ENCODE data around the gene KLF3. TPM values are rescaled to one million over a fixed set of nuclear protein-coding genes. Genes with fewer than 3 reads are reported as not detected.

The KLF3 gene
- polyA plus RNA-seq, 1 donor: 76.7 TPM

- Histone ChIP-seq H3K9me3 (ENCODE audit: control insufficient read depth, low read depth, low read length) (peaks cover 2% of the 10 kb centered on the region), H3K27ac (ENCODE audit: low read length) (no peak overlapping the region), H3K36me3 (ENCODE audit: control insufficient read depth, insufficient read depth, low read length) (no peaks in the 10 kb centered on the region), H3K4me3 (ENCODE audit: low read length) (no peak overlapping the region), H3K27me3 (ENCODE audit: control insufficient read depth, insufficient read depth, low read length) (no peaks in the 10 kb centered on the region), H3K4me1 (ENCODE audit: control insufficient read depth, insufficient read depth, low read length) (no peaks in the 10 kb centered on the region)
- 86% methylated on average over 3 of the region's 3 CpGs for WGBS (ENCODE audit: insufficient coverage, low lambda C conversion rate)
- DNase-seq: no peak
These were observed 52.3 kb downstream of the KLF3 start for GRCh38 chr4:38716256-38716655.

- DNase-seq: no peak
- Histone ChIP-seq H3K4me3 (ENCODE audit: low read length) (no peak overlapping the region), H3K4me1 (ENCODE audit: control insufficient read depth, insufficient read depth, low read length) (no peaks in the 10 kb centered on the region), H3K9me3 (ENCODE audit: control insufficient read depth, low read depth, low read length) (peaks cover 1% of the 10 kb centered on the region), H3K27ac (ENCODE audit: low read length) (no peak overlapping the region), H3K36me3 (ENCODE audit: control insufficient read depth, insufficient read depth, low read length) (no peaks in the 10 kb centered on the region), H3K27me3 (ENCODE audit: control insufficient read depth, insufficient read depth, low read length) (no peaks in the 10 kb centered on the region)
- no CpG with 5 or more reads among the region's 5 CpGs for WGBS (ENCODE audit: insufficient coverage, low lambda C conversion rate)
These were observed 53.6 kb downstream of the KLF3 start for GRCh38 chr4:38717604-38718003.

GRCh38 chr4:38723114-38723513 is 59.1 kb downstream of the KLF3 start:
- WGBS (ENCODE audit: insufficient coverage, low lambda C conversion rate): no CpG with 5 or more reads among the region's 4 CpGs
- no peaks in the 10 kb centered on the region for H3K36me3 ChIP-seq (ENCODE audit: control insufficient read depth, insufficient read depth, low read length)
- H3K27me3 ChIP-seq (ENCODE audit: control insufficient read depth, insufficient read depth, low read length): no peaks in the 10 kb centered on the region
- no peak for DNase-seq
- H3K9me3 ChIP-seq (ENCODE audit: control insufficient read depth, low read depth, low read length): no peaks in the 10 kb centered on the region
- no peak overlapping the region for H3K4me3 ChIP-seq (ENCODE audit: low read length)
- peaks cover under 1% of the 10 kb centered on the region for H3K4me1 ChIP-seq (ENCODE audit: control insufficient read depth, insufficient read depth, low read length)
- H3K27ac ChIP-seq (ENCODE audit: low read length): no peak overlapping the region

- Histone ChIP-seq H3K36me3 (ENCODE audit: control insufficient read depth, insufficient read depth, low read length) (no peaks in the 10 kb centered on the region), H3K27me3 (ENCODE audit: control insufficient read depth, insufficient read depth, low read length) (no peaks in the 10 kb centered on the region), H3K4me3 (ENCODE audit: low read length) (no peak overlapping the region), H3K27ac (ENCODE audit: low read length) (no peak overlapping the region), H3K4me1 (ENCODE audit: control insufficient read depth, insufficient read depth, low read length) (peaks cover 8% of the 10 kb centered on the region), H3K9me3 (ENCODE audit: control insufficient read depth, low read depth, low read length) (no peaks in the 10 kb centered on the region)
- no peak for DNase-seq
- WGBS (ENCODE audit: insufficient coverage, low lambda C conversion rate): 89% methylated on average over 3 of the region's 7 CpGs
These were observed 59.9 kb downstream of the KLF3 start for GRCh38 chr4:38723726-38724474.

GRCh38 chr4:38724475-38724808 is 60.4 kb downstream of the KLF3 start:
- no peak overlapping the region for H3K4me3 ChIP-seq (ENCODE audit: low read length)
- H3K9me3 ChIP-seq (ENCODE audit: control insufficient read depth, low read depth, low read length): no peaks in the 10 kb centered on the region
- WGBS (ENCODE audit: insufficient coverage, low lambda C conversion rate): 60% methylated on average over 1 of the region's 3 CpGs
- H3K36me3 ChIP-seq (ENCODE audit: control insufficient read depth, insufficient read depth, low read length): no peaks in the 10 kb centered on the region
- DNase-seq: no peak
- H3K27me3 ChIP-seq (ENCODE audit: control insufficient read depth, insufficient read depth, low read length): no peaks in the 10 kb centered on the region
- H3K27ac ChIP-seq (ENCODE audit: low read length): no peak overlapping the region
- H3K4me1 ChIP-seq (ENCODE audit: control insufficient read depth, insufficient read depth, low read length): peaks cover 12% of the 10 kb centered on the region

GRCh38 chr4:38728631-38729141 is 64.7 kb downstream of the KLF3 start:
- Histone ChIP-seq H3K27me3 (ENCODE audit: control insufficient read depth, insufficient read depth, low read length) (no peaks in the 10 kb centered on the region), H3K27ac (ENCODE audit: low read length) (peak overlapping the region; percentile 19), H3K4me3 (ENCODE audit: low read length) (no peak overlapping the region), H3K4me1 (ENCODE audit: control insufficient read depth, insufficient read depth, low read length) (peaks cover 22% of the 10 kb centered on the region), H3K36me3 (ENCODE audit: control insufficient read depth, insufficient read depth, low read length) (no peaks in the 10 kb centered on the region), H3K9me3 (ENCODE audit: control insufficient read depth, low read depth, low read length) (peaks cover 8% of the 10 kb centered on the region)
- peak; percentile 63 to 79 for DNase-seq
- WGBS (ENCODE audit: insufficient coverage, low lambda C conversion rate): no CpG with 5 or more reads among the region's 4 CpGs

GRCh38 chr4:38730493-38730829 is 66.5 kb downstream of the KLF3 start:
- Histone ChIP-seq H3K36me3 (ENCODE audit: control insufficient read depth, insufficient read depth, low read length) (no peaks in the 10 kb centered on the region), H3K27ac (ENCODE audit: low read length) (peak overlapping the region; percentile 66), H3K9me3 (ENCODE audit: control insufficient read depth, low read depth, low read length) (peaks cover 14% of the 10 kb centered on the region), H3K4me1 (ENCODE audit: control insufficient read depth, insufficient read depth, low read length) (peaks cover 22% of the 10 kb centered on the region), H3K4me3 (ENCODE audit: low read length) (no peak overlapping the region), H3K27me3 (ENCODE audit: control insufficient read depth, insufficient read depth, low read length) (no peaks in the 10 kb centered on the region)
- no peak for DNase-seq
- WGBS (ENCODE audit: insufficient coverage, low lambda C conversion rate): no CpG with 5 or more reads among the region's 4 CpGs

- peak overlapping the region; percentile 66 for H3K27ac ChIP-seq (ENCODE audit: low read length)
- DNase-seq: peak; percentile 60 to 80
- H3K4me3 ChIP-seq (ENCODE audit: low read length): no peak overlapping the region
- no CpG with 5 or more reads among the region's 23 CpGs for WGBS (ENCODE audit: insufficient coverage, low lambda C conversion rate)
- peaks cover 14% of the 10 kb centered on the region for H3K9me3 ChIP-seq (ENCODE audit: control insufficient read depth, low read depth, low read length)
- H3K27me3 ChIP-seq (ENCODE audit: control insufficient read depth, insufficient read depth, low read length): no peaks in the 10 kb centered on the region
- H3K36me3 ChIP-seq (ENCODE audit: control insufficient read depth, insufficient read depth, low read length): no peaks in the 10 kb centered on the region
- peaks cover 22% of the 10 kb centered on the region for H3K4me1 ChIP-seq (ENCODE audit: control insufficient read depth, insufficient read depth, low read length)
These were observed 67.0 kb downstream of the KLF3 start for GRCh38 chr4:38730830-38731646.

GRCh38 chr4:38733663-38734062 is 69.7 kb downstream of the KLF3 start:
- Histone ChIP-seq H3K9me3 (ENCODE audit: control insufficient read depth, low read depth, low read length) (peaks cover 14% of the 10 kb centered on the region), H3K27ac (ENCODE audit: low read length) (no peak overlapping the region), H3K4me1 (ENCODE audit: control insufficient read depth, insufficient read depth, low read length) (peaks cover 17% of the 10 kb centered on the region), H3K27me3 (ENCODE audit: control insufficient read depth, insufficient read depth, low read length) (no peaks in the 10 kb centered on the region), H3K36me3 (ENCODE audit: control insufficient read depth, insufficient read depth, low read length) (no peaks in the 10 kb centered on the region), H3K4me3 (ENCODE audit: low read length) (no peak overlapping the region)
- no CpG with 5 or more reads among the region's 2 CpGs for WGBS (ENCODE audit: insufficient coverage, low lambda C conversion rate)
- no peak for DNase-seq

GRCh38 chr4:38734446-38734845 is 70.4 kb downstream of the KLF3 start:
- no peaks in the 10 kb centered on the region for H3K27me3 ChIP-seq (ENCODE audit: control insufficient read depth, insufficient read depth, low read length)
- no peak for DNase-seq
- WGBS (ENCODE audit: insufficient coverage, low lambda C conversion rate): 100% methylated on average over 1 of the region's 5 CpGs
- no peak overlapping the region for H3K4me3 ChIP-seq (ENCODE audit: low read length)
- no peaks in the 10 kb centered on the region for H3K36me3 ChIP-seq (ENCODE audit: control insufficient read depth, insufficient read depth, low read length)
- H3K27ac ChIP-seq (ENCODE audit: low read length): no peak overlapping the region
- peaks cover 11% of the 10 kb centered on the region for H3K4me1 ChIP-seq (ENCODE audit: control insufficient read depth, insufficient read depth, low read length)
- H3K9me3 ChIP-seq (ENCODE audit: control insufficient read depth, low read depth, low read length): peaks cover 14% of the 10 kb centered on the region

Measured in large intestine (tissue), 3 donors.